Caco-2 (cell line): Measurements from ENCODE around the gene COQ6. TPM values are rescaled to one million over a fixed set of nuclear protein-coding genes. Genes with fewer than 3 reads are reported as not detected.
A peak's percentile ranks its signal among the peaks of the same experiment; 100 is the strongest.

Source experiments
- BruUV-seq: library from RNA; stranded (reverse); fragments of 400-500 nt; replicated peaks from 2 replicates; lab custom pipeline; 2021; lab: Mats Ljungman, UMichigan
- CTCF ChIA-PET: fragments of 300-600 bp; sonication (Branson Sonifier 250); formaldehyde crosslinking; loops from one replicate; lab custom pipeline; 2022; ENCODE audit warnings: antibody characterized with exemption; lab: Charles Lee
- POLR2A ChIA-PET: fragments of 300-600 bp; sonication (Branson Sonifier 250); formaldehyde crosslinking; loops from one replicate; lab custom pipeline; 2022; ENCODE audit warnings: antibody characterized with exemption; lab: Charles Lee
- DNase-seq, 2 experiments: peaks; one replicate each; pipeline versions ENCODE4 v3.0.0 to v3.0.0-alpha.2; 2020 to 2022
- H3K27me3 ChIP-seq: replicated peaks from 2 replicates; pipeline ENCODE4 v1.6.0; 2011; ENCODE audit warnings: low read length; ENCODE audit not compliant: control insufficient read depth, insufficient read depth
- H3K36me3 ChIP-seq: 2 replicates; pipeline ENCODE4 v1.5.1; 2011; ENCODE audit warnings: low read length; ENCODE audit not compliant: control insufficient read depth, insufficient read depth
- H3K4me1 ChIP-seq: fragments of 250-450 bp; sonication (Bioruptor Pico); 2 replicates; pipeline ENCODE4 v1.5.1; 2020; ENCODE audit warnings: mild to moderate bottlenecking
- H3K4me3 ChIP-seq: 2 replicates; pipeline ENCODE4 v1.5.1; 2011; ENCODE audit warnings: low read depth, mild to moderate bottlenecking, control low read depth, low read length
- H3K9me3 ChIP-seq: fragments of 250-450 bp; sonication (Bioruptor Pico); 2 replicates; pipeline ENCODE4 v1.5.1; 2020; ENCODE audit warnings: mild to moderate bottlenecking, moderate library complexity
- H3K27ac Mint-ChIP-seq: one replicate; pipeline ENCODE4 v1.8.0; 2022; ENCODE audit warnings: mixed read lengths; ENCODE audit not compliant: unreplicated experiment
- H3K27me3 Mint-ChIP-seq: one replicate; pipeline ENCODE4 v1.8.0; 2022; ENCODE audit warnings: mixed read lengths; ENCODE audit not compliant: insufficient read depth, unreplicated experiment
- H3K36me3 Mint-ChIP-seq: one replicate; pipeline ENCODE4 v1.8.0; 2022; ENCODE audit warnings: mild to moderate bottlenecking, mixed read lengths; ENCODE audit not compliant: insufficient read depth, unreplicated experiment
- H3K4me1 Mint-ChIP-seq: one replicate; pipeline ENCODE4 v1.8.0; 2022; ENCODE audit warnings: low read depth, mixed read lengths; ENCODE audit not compliant: unreplicated experiment
- H3K4me3 Mint-ChIP-seq: one replicate; pipeline ENCODE4 v1.8.0; 2022; ENCODE audit warnings: mild to moderate bottlenecking, moderate library complexity, mixed read lengths; ENCODE audit not compliant: unreplicated experiment
- H3K9me3 Mint-ChIP-seq: one replicate; pipeline ENCODE4 v1.8.0; 2022; ENCODE audit warnings: mixed read lengths; ENCODE audit not compliant: unreplicated experiment
- CTCF ChIP-seq, 2 experiments: fragments of 200-600 bp in 1 of 2; IDR thresholded peaks; 1 replicate in 1 of 2; 2 replicates in 1 of 2; pipeline versions ENCODE4 v1.5.1 to v1.8.0; 2011 to 2022; ENCODE audit warnings: antibody characterized with exemption in 1 of 2, control low read depth in 1 of 2, inconsistent platforms in 1 of 2, low read depth in 1 of 2, low read length in 1 of 2, mild to moderate bottlenecking in 1 of 2, moderate library complexity in 1 of 2; ENCODE audit not compliant: insufficient read depth in 1 of 2, severe bottlenecking in 1 of 2, unreplicated experiment in 1 of 2
- intact Hi-C: fragments of 100-400 bp; cut with micrococcal nuclease; formaldehyde crosslinking; loops from one replicate; pipeline ENCODE4 v1.10.0; 2022; ENCODE audit not compliant: unreplicated experiment
- total RNA-seq: library from RNA; stranded (reverse); gene quantifications from 2 replicates; pipeline ENCODE4 v1.2.3, GENCODE V29; 2022

Gene COQ6
- total RNA-seq, 1 experiment from 2014 or later, result 21.3 TPM

GRCh38 chr14:73945159-73945670 lies 4.9 kb upstream of the COQ6 start:
- no TSS peak for BruUV-seq
- Mint-ChIP-seq H3K27me3 (peaks cover 13% of the 10 kb centered on the region), H3K27ac (no peak overlapping the region), H3K4me3 (no peak overlapping the region), H3K4me1 (peaks cover 17% of the 10 kb centered on the region), H3K9me3 (no peaks in the 10 kb centered on the region), H3K36me3 (peaks cover 7% of the 10 kb centered on the region)
- CTCF ChIA-PET, result no interaction called here
- TF ChIP-seq CTCF (IDR thresholded peaks at IDR 0.05; ENCODE audit: insufficient read depth in 1 of 2, low read depth in 1 of 2, low read length in 1 of 2, severe bottlenecking in 1 of 2, unreplicated experiment in 1 of 2), result no peak
- H3K27me3 ChIP-seq, result peaks cover 3% of the 10 kb centered on the region; the same call in 1 of the 2 replicates
- H3K9me3 ChIP-seq, result no peaks in the 10 kb centered on the region
- intact Hi-C loops, result no loop called here
- peak; percentile 48 to 55 for DNase-seq
- H3K4me1 ChIP-seq, result peaks cover 23% of the 10 kb centered on the region
- no peak overlapping the region for H3K4me3 ChIP-seq
- no peaks in the 10 kb centered on the region for H3K36me3 ChIP-seq
- POLR2A ChIA-PET, result interaction anchor here (0.7 to 1.1 kb wide), 2 partner anchors 95 to 232 kb away, joined by 3 read pairs; no protein-coding TSS in a partner anchor

- DNase-seq, result no peak
- H3K4me1 ChIP-seq, result peaks cover 7% of the 10 kb centered on the region
- ChIA-PET CTCF (no interaction called here), POLR2A (no interaction called here)
- 0 out of 2 replicates have a peak, but pooled peaks cover 1% of the 10 kb centered on the region for H3K36me3 ChIP-seq
- peaks cover 25% of the 10 kb centered on the region for H3K36me3 Mint-ChIP-seq
- H3K4me3 ChIP-seq, result no peak overlapping the region
- H3K27me3 Mint-ChIP-seq, result no peaks in the 10 kb centered on the region
- no TSS peak for BruUV-seq
- no peaks in the 10 kb centered on the region for H3K9me3 ChIP-seq
- H3K4me1 Mint-ChIP-seq, result no peaks in the 10 kb centered on the region
- no peaks in the 10 kb centered on the region for H3K27me3 ChIP-seq
- no peak overlapping the region for H3K4me3 Mint-ChIP-seq
- intact Hi-C loops, result loop anchor here (5.0 kb wide), 1 partner anchor 66 kb away; the partner anchor contains the start of gene ZNF410
- H3K9me3 Mint-ChIP-seq, result no peaks in the 10 kb centered on the region
- H3K27ac Mint-ChIP-seq, result no peak overlapping the region
- no peak for TF ChIP-seq CTCF (IDR thresholded peaks at IDR 0.05; ENCODE audit: insufficient read depth in 1 of 2, low read depth in 1 of 2, low read length in 1 of 2, severe bottlenecking in 1 of 2, unreplicated experiment in 1 of 2)
Measured at GRCh38 chr14:73953731-73954130, 3.6 kb downstream of the COQ6 start.

- Mint-ChIP-seq H3K4me3 (no peak overlapping the region), H3K9me3 (no peaks in the 10 kb centered on the region), H3K27ac (no peak overlapping the region), H3K27me3 (no peaks in the 10 kb centered on the region), H3K36me3 (peaks cover 16% of the 10 kb centered on the region), H3K4me1 (no peaks in the 10 kb centered on the region)
- no peaks in the 10 kb centered on the region for H3K27me3 ChIP-seq
- intact Hi-C loops, result no loop called here
- CTCF ChIA-PET, result no interaction called here
- H3K4me1 ChIP-seq, result peaks cover 7% of the 10 kb centered on the region
- H3K36me3 ChIP-seq, result 0 out of 2 replicates have a peak, but pooled peaks cover 2% of the 10 kb centered on the region
- H3K4me3 ChIP-seq, result no peak overlapping the region
- TF ChIP-seq CTCF (IDR thresholded peaks at IDR 0.05; ENCODE audit: insufficient read depth in 1 of 2, low read depth in 1 of 2, low read length in 1 of 2, severe bottlenecking in 1 of 2, unreplicated experiment in 1 of 2), result no peak
- no TSS peak for BruUV-seq
- POLR2A ChIA-PET, result no interaction called here
- no peak for DNase-seq
- H3K9me3 ChIP-seq, result no peaks in the 10 kb centered on the region
Measured at GRCh38 chr14:73955674-73956073, 5.6 kb downstream of the COQ6 start.
